ENCODE measurements around the gene IMPG2. TPM values are rescaled to one million over a fixed set of nuclear protein-coding genes. Genes with fewer than 3 reads are reported as not detected.

IMPG2 gene
- total RNA-seq, 4 donors from 2014 or later = 0.62 to 0.96 (median 0.81) TPM

- Histone ChIP-seq H3K27me3 (no peaks in the 10 kb centered on the region), H3K27ac (no peak overlapping the region), H3K4me1 (peaks cover 0 to 15% (median 0%) of the 10 kb centered on the region in 3 donors), H3K9me3 (no peaks in the 10 kb centered on the region), H3K4me3 (no peak overlapping the region), H3K36me3 (no peaks in the 10 kb centered on the region)
- peak; percentile 63 for ATAC-seq
- WGBS, 2 donors (ENCODE audit: low coverage in 1 of 2) = 42 to 59% methylated on average over 5 to 6 of the region's 6 CpGs
- TF ChIP-seq POLR2A (IDR thresholded peaks at IDR 0.05) = no peak
- peak; percentile 60 to 78 (median 72) for TF ChIP-seq CTCF (IDR thresholded peaks at IDR 0.05)
- TF ChIP-seq POLR2AphosphoS5 (IDR thresholded peaks at IDR 0.05) = no peak
- no peak for TF ChIP-seq EP300 (IDR thresholded peaks at IDR 0.05)
Observed at GRCh38 chr3:101195951-101196713, 124.2 kb downstream of the IMPG2 start.

- WGBS, 2 donors (ENCODE audit: low coverage in 1 of 2) = 65 to 96% methylated on average over 3 of the region's 3 CpGs
- no peaks in the 10 kb centered on the region for H3K9me3 ChIP-seq
- peaks cover 0 to 6% (median 0%) of the 10 kb centered on the region in 3 donors for H3K4me1 ChIP-seq
- H3K4me3 ChIP-seq = no peak overlapping the region
- TF ChIP-seq POLR2AphosphoS5 (IDR thresholded peaks at IDR 0.05) = no peak
- TF ChIP-seq POLR2A (IDR thresholded peaks at IDR 0.05) = no peak
- no peak for TF ChIP-seq CTCF (IDR thresholded peaks at IDR 0.05)
- H3K27ac ChIP-seq = no peak overlapping the region
- H3K36me3 ChIP-seq = no peaks in the 10 kb centered on the region
- ATAC-seq = no peak
- H3K27me3 ChIP-seq = no peaks in the 10 kb centered on the region
Observed at GRCh38 chr3:101194392-101194791, 126.0 kb downstream of the IMPG2 start.

GRCh38 chr3:101193957-101194356 is 126.4 kb downstream of the IMPG2 start:
- no peak overlapping the region for H3K4me3 ChIP-seq
- H3K9me3 ChIP-seq = peaks cover 0 to 1% (median 0%) of the 10 kb centered on the region in 3 donors
- no peaks in the 10 kb centered on the region for H3K36me3 ChIP-seq
- H3K27me3 ChIP-seq = no peaks in the 10 kb centered on the region
- peaks cover 0 to 6% (median 0%) of the 10 kb centered on the region in 3 donors for H3K4me1 ChIP-seq
- TF ChIP-seq EP300 (IDR thresholded peaks at IDR 0.05) (no peak), POLR2A (IDR thresholded peaks at IDR 0.05) (no peak), POLR2AphosphoS5 (IDR thresholded peaks at IDR 0.05) (no peak), CTCF (IDR thresholded peaks at IDR 0.05) (no peak)
- ATAC-seq = no peak
- 93 to 97% methylated on average over 3 of the region's 3 CpGs for WGBS, 2 donors (ENCODE audit: low coverage in 1 of 2)
- H3K27ac ChIP-seq = no peak overlapping the region

GRCh38 chr3:101189796-101190195 is 130.6 kb downstream of the IMPG2 start:
- TF ChIP-seq CTCF (IDR thresholded peaks at IDR 0.05) (no peak), POLR2A (IDR thresholded peaks at IDR 0.05) (no peak), EP300 (IDR thresholded peaks at IDR 0.05) (no peak), POLR2AphosphoS5 (IDR thresholded peaks at IDR 0.05) (no peak)
- Histone ChIP-seq H3K9me3 (peaks cover 0 to 4% (median 0%) of the 10 kb centered on the region in 3 donors), H3K4me1 (no peaks in the 10 kb centered on the region), H3K4me3 (no peak overlapping the region), H3K36me3 (no peaks in the 10 kb centered on the region), H3K27me3 (no peaks in the 10 kb centered on the region), H3K27ac (no peak overlapping the region)
- ATAC-seq = no peak
- 86% methylated on average over 2 of the region's 2 CpGs for WGBS, 2 donors (ENCODE audit: low coverage in 1 of 2)

- Histone ChIP-seq H3K36me3 (no peaks in the 10 kb centered on the region), H3K9me3 (peaks cover 0 to 4% (median 0%) of the 10 kb centered on the region in 3 donors), H3K27me3 (no peaks in the 10 kb centered on the region), H3K4me3 (no peak overlapping the region), H3K4me1 (no peaks in the 10 kb centered on the region), H3K27ac (no peak overlapping the region)
- TF ChIP-seq EP300 (IDR thresholded peaks at IDR 0.05) = no peak
- no peak for ATAC-seq
- 75 to 89% methylated on average over 2 of the region's 2 CpGs for WGBS, 2 donors (ENCODE audit: low coverage in 1 of 2)
Observed at GRCh38 chr3:101189176-101189575, 131.2 kb downstream of the IMPG2 start.
